ENCODE measurements around the gene LYL1.

- TF ChIP-seq CTCF (IDR thresholded peaks at IDR 0.05) (no peak), EZH2 (IDR thresholded peaks at IDR 0.05) (no peak)
Measured at GRCh38 chr19:13085666-13086065, 17.0 kb downstream of the LYL1 start.
